ENCODE data around the gene EPAS1.

EPAS1 gene

GRCh38 chr2:46340740-46341420 is 43.7 kb downstream of the EPAS1 start:
- H3K4me1 ChIP-seq (ENCODE audit: insufficient read depth, low read length) = peaks cover 16% of the 10 kb centered on the region
- no peaks in the 10 kb centered on the region for H3K36me3 ChIP-seq (ENCODE audit: insufficient read depth, low read length)
- H3K9me3 ChIP-seq (ENCODE audit: control insufficient read depth, insufficient read depth, low read length) = no peaks in the 10 kb centered on the region
- no peak overlapping the region for H3K9ac ChIP-seq (ENCODE audit: low read depth, low read length)

- no peaks in the 10 kb centered on the region for H3K36me3 ChIP-seq (ENCODE audit: insufficient read depth, low read length)
- H3K9me3 ChIP-seq (ENCODE audit: control insufficient read depth, insufficient read depth, low read length) = no peaks in the 10 kb centered on the region
- H3K4me1 ChIP-seq (ENCODE audit: insufficient read depth, low read length) = no peaks in the 10 kb centered on the region
- H3K9ac ChIP-seq (ENCODE audit: low read depth, low read length) = no peak overlapping the region
Measured at GRCh38 chr2:46342566-46343315, 45.5 kb downstream of the EPAS1 start.

GRCh38 chr2:46344706-46345105 is 47.5 kb downstream of the EPAS1 start:
- Histone ChIP-seq H3K9ac (ENCODE audit: low read depth, low read length) (no peak overlapping the region), H3K9me3 (ENCODE audit: control insufficient read depth, insufficient read depth, low read length) (no peaks in the 10 kb centered on the region), H3K4me1 (ENCODE audit: insufficient read depth, low read length) (no peaks in the 10 kb centered on the region), H3K36me3 (ENCODE audit: insufficient read depth, low read length) (no peaks in the 10 kb centered on the region)

- Histone ChIP-seq H3K4me1 (ENCODE audit: insufficient read depth, low read length) (no peaks in the 10 kb centered on the region), H3K9ac (ENCODE audit: low read depth, low read length) (no peak overlapping the region), H3K36me3 (ENCODE audit: insufficient read depth, low read length) (no peaks in the 10 kb centered on the region), H3K9me3 (ENCODE audit: control insufficient read depth, insufficient read depth, low read length) (no peaks in the 10 kb centered on the region)
Measured at GRCh38 chr2:46345775-46346174, 48.6 kb downstream of the EPAS1 start.

GRCh38 chr2:46346719-46347118 is 49.5 kb downstream of the EPAS1 start:
- Histone ChIP-seq H3K4me1 (ENCODE audit: insufficient read depth, low read length) (peaks cover 5% of the 10 kb centered on the region; the same call in 1 of the 2 replicates), H3K36me3 (ENCODE audit: insufficient read depth, low read length) (no peaks in the 10 kb centered on the region), H3K9me3 (ENCODE audit: control insufficient read depth, insufficient read depth, low read length) (no peaks in the 10 kb centered on the region), H3K9ac (ENCODE audit: low read depth, low read length) (no peak overlapping the region)

GRCh38 chr2:46347648-46348280 is 50.6 kb downstream of the EPAS1 start:
- Histone ChIP-seq H3K9ac (ENCODE audit: low read depth, low read length) (no peak overlapping the region), H3K4me1 (ENCODE audit: insufficient read depth, low read length) (peaks cover 5% of the 10 kb centered on the region; the same call in 1 of the 2 replicates), H3K9me3 (ENCODE audit: control insufficient read depth, insufficient read depth, low read length) (no peaks in the 10 kb centered on the region), H3K36me3 (ENCODE audit: insufficient read depth, low read length) (no peaks in the 10 kb centered on the region)

- H3K36me3 ChIP-seq (ENCODE audit: insufficient read depth, low read length) = no peaks in the 10 kb centered on the region
- H3K4me1 ChIP-seq (ENCODE audit: insufficient read depth, low read length) = peaks cover 10% of the 10 kb centered on the region
- H3K9ac ChIP-seq (ENCODE audit: low read depth, low read length) = no peak overlapping the region
- H3K9me3 ChIP-seq (ENCODE audit: control insufficient read depth, insufficient read depth, low read length) = no peaks in the 10 kb centered on the region
Measured at GRCh38 chr2:46349115-46349547, 51.9 kb downstream of the EPAS1 start.

GRCh38 chr2:46350029-46350689 is 53.0 kb downstream of the EPAS1 start:
- Histone ChIP-seq H3K9ac (ENCODE audit: low read depth, low read length) (no peak overlapping the region), H3K4me1 (ENCODE audit: insufficient read depth, low read length) (peaks cover 10% of the 10 kb centered on the region), H3K36me3 (ENCODE audit: insufficient read depth, low read length) (no peaks in the 10 kb centered on the region), H3K9me3 (ENCODE audit: control insufficient read depth, insufficient read depth, low read length) (no peaks in the 10 kb centered on the region)

- H3K9ac ChIP-seq (ENCODE audit: low read depth, low read length) = no peak overlapping the region
- peaks cover 10% of the 10 kb centered on the region for H3K4me1 ChIP-seq (ENCODE audit: insufficient read depth, low read length)
- H3K9me3 ChIP-seq (ENCODE audit: control insufficient read depth, insufficient read depth, low read length) = no peaks in the 10 kb centered on the region
- H3K36me3 ChIP-seq (ENCODE audit: insufficient read depth, low read length) = no peaks in the 10 kb centered on the region
Measured at GRCh38 chr2:46351098-46351749, 54.0 kb downstream of the EPAS1 start.

GRCh38 chr2:46351750-46352138 is 54.5 kb downstream of the EPAS1 start:
- Histone ChIP-seq H3K36me3 (ENCODE audit: insufficient read depth, low read length) (no peaks in the 10 kb centered on the region), H3K9ac (ENCODE audit: low read depth, low read length) (no peak overlapping the region), H3K4me1 (ENCODE audit: insufficient read depth, low read length) (peaks cover 10% of the 10 kb centered on the region)

GRCh38 chr2:46352621-46353020 is 55.4 kb downstream of the EPAS1 start:
- Histone ChIP-seq H3K4me1 (ENCODE audit: insufficient read depth, low read length) (peaks cover 10% of the 10 kb centered on the region), H3K9ac (ENCODE audit: low read depth, low read length) (no peak overlapping the region), H3K9me3 (ENCODE audit: control insufficient read depth, insufficient read depth, low read length) (no peaks in the 10 kb centered on the region)

More at GRCh38 chr2:46351750-46352138, 54.5 kb downstream of the EPAS1 start:
- H3K9me3 ChIP-seq (ENCODE audit: control insufficient read depth, insufficient read depth, low read length) = no peaks in the 10 kb centered on the region

GRCh38 chr2:46353509-46353908 is 56.3 kb downstream of the EPAS1 start:
- Histone ChIP-seq H3K9me3 (ENCODE audit: control insufficient read depth, insufficient read depth, low read length) (no peaks in the 10 kb centered on the region), H3K4me1 (ENCODE audit: insufficient read depth, low read length) (peaks cover 10% of the 10 kb centered on the region), H3K36me3 (ENCODE audit: insufficient read depth, low read length) (no peaks in the 10 kb centered on the region), H3K9ac (ENCODE audit: low read depth, low read length) (no peak overlapping the region)

More at GRCh38 chr2:46352621-46353020, 55.4 kb downstream of the EPAS1 start:
- H3K36me3 ChIP-seq (ENCODE audit: insufficient read depth, low read length) = no peaks in the 10 kb centered on the region

GRCh38 chr2:46355756-46356155 is 58.5 kb downstream of the EPAS1 start:
- Histone ChIP-seq H3K4me1 (ENCODE audit: insufficient read depth, low read length) (peaks cover 10% of the 10 kb centered on the region), H3K9ac (ENCODE audit: low read depth, low read length) (no peak overlapping the region), H3K9me3 (ENCODE audit: control insufficient read depth, insufficient read depth, low read length) (no peaks in the 10 kb centered on the region), H3K36me3 (ENCODE audit: insufficient read depth, low read length) (no peaks in the 10 kb centered on the region)

- Histone ChIP-seq H3K9ac (ENCODE audit: low read depth, low read length) (no peak overlapping the region), H3K36me3 (ENCODE audit: insufficient read depth, low read length) (no peaks in the 10 kb centered on the region), H3K4me1 (ENCODE audit: insufficient read depth, low read length) (peaks cover 4% of the 10 kb centered on the region; the same call in 1 of the 2 replicates), H3K9me3 (ENCODE audit: control insufficient read depth, insufficient read depth, low read length) (no peaks in the 10 kb centered on the region)
Measured at GRCh38 chr2:46356991-46357390, 59.8 kb downstream of the EPAS1 start.

All from ES-I3 (cell line).